Activated CD8-positive, alpha-beta memory T cell treated with anti-CD3 and anti-CD28 coated beads, Interleukin-2, amount 50 U/mL, for 4 hours (primary cell): Measurements from ENCODE around the gene INPP4B.

Source experiments
- DNase-seq: peaks from one replicate; pipeline ENCODE4 v3.0.0-alpha.2; 2020

Gene INPP4B

DNA sequence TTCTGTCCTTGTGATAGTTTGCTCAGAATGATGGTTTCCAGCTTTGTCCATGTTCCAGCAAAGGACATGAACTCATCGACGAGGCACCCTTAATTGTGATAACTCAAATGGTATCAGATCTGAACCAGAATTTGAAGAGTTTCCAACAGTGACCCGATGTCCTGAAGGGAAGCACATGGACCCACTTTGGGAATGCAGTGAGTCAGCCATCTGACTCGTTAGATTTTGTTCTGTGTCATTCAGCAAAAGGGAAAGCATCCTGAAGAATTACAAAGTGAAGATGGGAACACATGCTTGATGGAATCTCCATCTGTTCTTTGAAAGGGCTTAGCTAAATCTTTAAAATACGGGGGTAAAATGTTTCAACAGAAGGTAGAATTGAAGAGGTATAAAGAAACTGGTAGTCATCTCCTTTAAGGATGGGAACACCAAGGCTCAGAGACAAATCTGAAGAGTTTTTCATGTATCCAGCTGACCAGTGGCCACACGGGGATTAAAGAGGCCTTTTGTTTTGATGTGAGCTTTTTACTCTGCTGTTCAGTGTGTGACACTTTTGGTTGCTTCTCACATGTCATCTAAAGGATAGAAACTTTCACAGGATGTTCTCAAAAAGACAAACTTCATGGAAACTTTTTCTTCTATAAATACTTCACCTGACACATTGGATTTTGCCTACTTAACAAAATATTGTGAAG is 393.8 kb downstream of the INPP4B start:
- DNase-seq, result no peak

DNA sequence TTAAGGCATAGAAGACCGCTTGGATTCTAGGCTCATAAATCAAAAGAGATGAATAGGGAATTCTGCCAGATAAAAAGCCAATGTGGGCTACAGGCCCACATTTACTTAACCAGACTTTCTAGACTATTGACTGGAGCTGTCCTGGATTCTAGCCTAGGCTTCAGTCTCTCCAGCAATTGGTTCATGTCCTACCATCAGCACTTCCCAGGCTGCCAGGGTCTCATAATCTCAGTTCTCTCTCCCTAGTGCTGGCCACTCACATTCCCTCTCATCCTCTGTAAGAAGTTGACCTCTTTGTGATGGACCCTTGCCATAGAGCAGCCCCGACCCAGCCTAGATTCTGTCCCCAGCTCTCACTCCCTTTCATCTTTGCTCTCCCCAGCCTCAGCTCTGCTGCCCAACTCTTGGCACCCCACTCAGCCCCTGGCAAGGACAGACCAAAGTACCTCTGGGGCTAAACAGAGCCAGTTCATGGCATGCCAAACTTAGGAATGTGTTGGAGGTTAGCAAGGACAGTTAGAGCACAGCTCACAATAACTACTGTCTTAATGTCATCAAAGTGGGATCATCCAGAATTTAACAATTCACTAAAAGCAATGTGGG is 396.2 kb downstream of the INPP4B start:
- DNase-seq, result no peak

DNA sequence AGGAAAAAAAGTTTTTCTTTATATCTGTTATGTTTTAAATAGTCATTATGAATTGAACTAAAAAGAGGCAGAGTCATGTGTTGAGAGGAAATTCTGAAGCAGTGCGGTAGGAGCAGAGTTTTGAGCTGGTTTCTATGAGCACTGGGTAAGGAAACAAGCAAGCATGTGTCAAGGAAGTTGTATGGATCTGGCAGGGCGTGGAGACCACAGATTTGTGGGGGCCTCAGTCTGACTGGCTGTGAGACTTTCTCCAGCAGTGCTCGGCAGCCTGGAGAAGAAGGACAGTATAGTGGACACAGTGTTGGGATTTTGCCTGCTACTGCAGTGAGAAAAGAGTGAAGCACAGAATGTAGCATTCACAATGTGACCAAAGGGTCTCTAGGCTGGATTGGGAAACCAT is 399.1 kb downstream of the INPP4B start:
- no peak for DNase-seq

DNA sequence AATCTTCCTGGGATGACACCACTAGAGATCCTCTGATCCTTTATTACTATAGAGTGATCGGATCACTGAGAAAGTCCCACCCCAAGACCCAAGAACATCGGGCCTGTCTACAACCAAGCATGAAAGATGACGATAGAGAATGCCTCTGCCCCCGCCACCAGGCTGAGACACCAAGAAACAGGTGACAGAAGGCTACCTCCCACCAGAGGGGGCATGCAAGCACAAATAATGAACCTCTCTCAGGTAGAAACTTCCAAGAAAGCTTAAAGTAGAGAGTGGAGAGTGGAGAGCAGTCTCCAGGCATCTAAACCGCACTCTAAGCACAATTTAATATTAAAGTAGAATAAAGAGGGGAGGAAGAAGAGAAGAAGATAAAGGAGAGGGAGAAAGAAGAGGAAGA is 402.6 kb downstream of the INPP4B start:
- DNase-seq, result no peak

DNA sequence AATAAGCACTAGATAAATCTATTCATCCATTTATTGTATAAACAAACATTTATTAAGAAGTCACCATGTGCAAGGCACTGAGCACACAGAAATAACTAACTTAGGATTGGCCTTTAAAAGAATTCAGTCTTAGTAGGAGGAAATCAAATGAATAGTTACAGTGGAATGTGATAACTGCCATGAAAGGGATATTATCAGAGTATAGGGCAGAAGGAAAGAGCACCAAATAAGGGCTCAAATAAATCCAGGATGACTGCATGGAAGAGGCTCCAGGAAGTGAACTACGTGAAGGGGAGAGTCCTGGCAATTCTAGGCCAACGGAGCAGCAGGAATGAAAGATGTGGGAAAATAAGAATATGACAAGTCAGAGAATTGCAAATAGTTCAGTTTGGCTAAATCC is 406.0 kb downstream of the INPP4B start:
- DNase-seq, result no peak

DNA sequence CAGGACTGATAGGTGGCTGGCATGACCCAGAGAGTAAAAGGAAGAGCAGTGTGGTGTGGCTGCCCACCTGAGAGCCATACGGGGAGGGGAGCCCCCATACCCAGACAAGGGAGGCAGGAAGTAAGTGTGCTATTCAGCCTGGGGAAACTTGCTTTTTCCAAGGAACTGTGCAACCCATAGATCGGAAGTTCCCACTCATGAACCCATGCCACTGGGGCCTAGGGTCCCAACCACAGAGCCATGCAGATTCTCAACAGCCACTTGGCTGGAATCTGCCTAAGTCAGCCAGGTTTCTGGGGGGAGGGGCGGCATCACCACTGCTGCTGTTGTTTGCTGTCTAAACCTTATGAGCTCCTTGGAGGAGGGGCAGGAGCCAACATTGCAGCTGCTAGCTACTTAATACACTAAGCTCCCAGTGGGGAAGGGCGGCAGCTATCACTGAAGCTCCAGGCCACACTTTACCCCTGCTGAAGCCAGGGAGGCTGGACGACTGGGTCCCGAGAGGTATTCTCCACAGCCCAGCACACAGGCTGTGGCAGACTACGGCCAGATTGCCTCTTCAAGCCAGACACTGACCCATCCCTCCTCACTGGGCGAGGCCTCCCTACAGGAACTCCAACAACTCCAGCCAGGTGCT is 410.4 kb downstream of the INPP4B start:
- no peak for DNase-seq

DNA sequence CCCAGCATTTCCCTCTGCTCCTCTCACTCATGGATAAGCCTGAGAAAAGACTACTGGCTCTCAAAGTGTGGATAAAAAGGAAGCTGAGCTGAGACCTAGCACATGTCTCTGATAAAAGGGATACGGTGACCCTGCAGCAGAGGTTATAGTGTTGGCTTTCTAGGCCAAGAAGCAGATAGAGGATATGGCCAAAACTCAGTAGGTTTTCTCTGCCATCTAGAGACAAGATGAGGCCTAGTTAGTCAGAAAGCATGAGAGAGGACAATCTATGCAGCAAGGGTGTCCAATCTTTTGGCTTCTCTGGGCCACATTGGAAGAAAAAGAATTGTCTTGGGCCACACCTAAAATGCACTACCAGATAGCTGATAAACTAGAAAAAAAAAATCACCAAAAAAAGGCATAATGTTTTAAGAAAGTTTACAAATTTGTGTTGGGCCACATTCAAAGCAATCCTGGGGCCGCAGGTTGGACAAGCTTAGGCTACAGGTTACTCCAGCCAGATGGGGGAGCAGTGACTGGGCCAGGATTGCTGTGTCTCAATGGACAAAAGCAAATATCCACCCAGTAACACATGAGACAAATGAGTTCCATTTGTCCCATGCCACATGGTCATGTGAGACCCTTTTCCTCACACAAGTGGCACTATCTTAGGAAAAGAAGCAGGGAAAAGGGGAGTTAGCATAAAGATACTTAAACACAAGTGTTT is 411.4 kb downstream of the INPP4B start:
- no peak for DNase-seq

DNA sequence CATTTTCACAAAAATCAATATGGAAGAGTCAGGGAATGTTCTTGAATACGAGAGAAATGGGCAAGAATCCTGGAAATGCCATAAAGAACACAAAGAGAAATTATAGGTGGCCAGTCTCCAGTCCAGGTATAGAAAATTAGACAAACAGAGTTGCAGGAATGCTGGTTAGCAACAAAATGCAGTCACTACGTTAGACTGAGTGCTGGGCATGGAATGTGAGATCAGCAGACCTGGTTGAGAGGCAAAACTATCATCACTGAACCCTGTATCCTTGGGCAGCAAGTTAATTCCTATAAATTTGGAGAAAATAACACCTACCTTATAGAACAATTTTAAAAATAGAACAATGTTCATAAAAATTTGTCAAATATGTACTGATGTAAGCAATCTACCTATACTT is 417.4 kb downstream of the INPP4B start:
- DNase-seq, result no peak

DNA sequence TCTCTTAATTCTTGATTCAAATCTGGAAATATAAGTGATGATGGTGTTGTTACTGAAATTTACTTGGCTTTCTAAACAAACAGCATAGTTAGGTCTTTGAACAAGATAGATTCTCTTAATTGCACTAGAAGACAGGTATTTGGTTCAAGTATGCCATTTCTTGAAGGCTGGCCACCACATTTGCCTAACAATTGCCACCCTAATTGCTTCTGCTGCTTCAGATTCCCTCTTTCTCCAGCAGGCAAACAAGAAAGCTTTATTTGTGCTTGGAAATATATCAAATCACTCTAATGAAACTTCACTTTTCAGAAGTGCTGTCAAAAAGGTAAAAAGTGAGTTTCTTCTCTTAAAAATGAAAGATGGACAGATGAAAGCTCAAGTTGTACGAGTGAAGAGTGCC is 418.6 kb downstream of the INPP4B start:
- DNase-seq, result no peak

DNA sequence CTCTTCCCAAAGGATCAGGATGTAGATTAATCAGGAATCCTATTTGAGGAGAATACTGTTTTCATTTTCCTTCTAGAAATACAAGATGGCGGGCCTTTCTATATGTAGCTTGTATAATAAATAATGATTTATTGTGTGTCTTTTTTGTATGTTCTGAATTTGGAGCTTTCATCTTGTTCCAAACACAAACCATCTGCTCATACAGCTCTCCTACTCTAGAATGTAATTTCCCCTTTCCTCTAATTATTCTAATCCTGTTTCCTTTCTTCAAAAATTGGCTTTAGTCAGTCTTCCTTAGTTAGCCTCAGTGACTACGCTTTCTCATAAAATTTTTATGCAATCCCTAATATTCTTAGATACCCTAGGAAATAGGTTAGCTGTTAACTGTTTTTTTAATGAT is 422.2 kb downstream of the INPP4B start:
- DNase-seq, result no peak

DNA sequence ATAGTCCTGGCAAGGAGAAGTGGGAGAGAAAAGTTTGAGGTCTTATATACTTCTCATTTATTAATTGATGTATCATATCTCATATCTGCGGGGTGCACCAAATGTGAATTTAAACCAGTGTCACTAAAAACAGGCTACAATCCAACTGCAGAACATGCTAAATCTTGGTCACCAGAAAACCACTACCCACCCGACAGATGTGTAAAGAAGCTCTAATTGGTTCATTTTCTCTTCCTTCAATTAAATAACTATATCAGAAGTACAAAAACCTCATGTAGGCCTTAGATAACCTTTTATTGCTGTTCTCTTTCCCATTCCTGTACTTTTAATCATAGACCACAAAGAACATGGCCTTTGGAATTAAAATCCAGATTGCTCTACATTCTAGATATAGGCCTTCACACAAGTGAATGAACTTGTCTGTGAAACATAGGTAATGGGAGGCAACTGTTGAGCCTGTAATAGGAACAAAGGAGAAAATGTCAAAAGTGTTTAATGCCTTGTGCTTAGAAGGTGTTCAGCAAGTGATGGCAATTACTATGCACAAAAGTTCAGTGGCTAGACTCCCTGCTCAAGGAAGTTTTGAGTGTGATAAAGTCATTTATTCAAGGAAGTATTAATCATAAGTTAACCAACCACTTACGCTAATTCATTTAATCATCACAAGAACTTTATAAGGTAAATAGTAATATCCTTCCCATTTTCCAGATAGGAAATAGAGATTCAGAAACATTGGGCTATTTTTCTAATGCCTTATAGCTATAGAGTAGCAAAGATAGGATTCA is 425.6 kb downstream of the INPP4B start:
- no peak for DNase-seq

DNA sequence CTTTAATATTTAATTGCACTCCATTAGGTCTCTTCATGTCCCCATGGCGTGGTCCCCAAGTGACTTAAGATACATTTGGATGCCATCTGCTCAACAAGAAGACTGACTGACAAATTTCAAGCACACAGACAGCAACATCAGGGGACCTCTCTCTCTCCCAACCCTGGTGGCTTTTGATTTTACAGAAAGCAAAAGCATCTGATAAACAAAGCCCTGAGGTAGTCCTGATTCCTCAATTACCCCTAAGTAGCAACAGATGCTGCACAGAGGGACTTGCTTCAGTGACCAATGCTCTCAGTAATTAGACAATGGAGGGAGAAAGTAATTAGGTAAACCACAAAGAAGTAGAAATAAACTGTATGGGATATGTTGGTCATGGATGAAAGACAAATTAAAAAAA is 426.4 kb downstream of the INPP4B start:
- no peak for DNase-seq

DNA sequence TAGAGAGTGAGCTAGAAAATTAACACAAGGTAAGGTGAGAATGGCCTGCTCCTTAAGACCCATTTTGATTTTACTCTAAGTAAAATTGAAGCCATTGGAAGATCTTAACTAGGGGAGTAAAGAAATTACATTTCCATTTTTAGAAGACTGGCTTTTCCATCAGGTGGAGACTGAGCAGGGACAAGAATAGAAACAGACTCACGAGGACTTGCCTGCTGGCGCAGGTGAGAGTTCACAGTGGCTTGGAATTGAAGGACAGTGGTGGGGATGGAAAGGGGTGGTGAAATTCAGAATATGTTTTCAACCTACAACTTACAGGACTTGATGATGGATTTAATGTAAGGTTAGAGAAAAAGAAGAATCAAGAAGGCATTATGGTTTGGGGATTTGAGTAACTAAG is 427.4 kb downstream of the INPP4B start:
- no peak for DNase-seq

DNA sequence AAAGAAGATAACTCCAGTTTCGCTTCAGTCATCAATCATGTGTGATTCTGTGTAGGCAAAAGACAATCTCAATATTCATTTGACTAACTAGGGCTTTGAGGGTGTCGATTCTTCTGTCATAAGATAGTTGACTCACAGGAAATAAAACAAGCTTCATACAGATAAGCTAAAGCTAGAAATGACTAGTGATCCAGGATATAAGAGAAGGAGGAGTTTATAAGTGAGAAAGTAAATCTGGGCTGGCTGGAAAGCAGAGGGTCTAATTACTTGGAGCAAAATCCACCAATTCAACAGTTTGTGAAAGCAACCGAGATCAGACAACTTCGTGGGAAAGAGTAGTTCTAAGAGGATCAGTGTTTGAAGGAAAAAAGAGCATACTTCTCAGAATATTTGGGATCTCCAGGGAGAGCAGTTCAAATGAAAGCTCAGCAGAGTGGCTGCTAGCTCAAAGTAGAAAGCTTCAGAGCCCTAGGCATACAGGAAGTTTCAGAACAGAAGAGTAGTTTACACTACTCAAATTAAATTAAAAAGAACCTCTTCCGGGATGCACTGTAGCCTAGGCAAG is 429.3 kb downstream of the INPP4B start:
- no peak for DNase-seq

DNA sequence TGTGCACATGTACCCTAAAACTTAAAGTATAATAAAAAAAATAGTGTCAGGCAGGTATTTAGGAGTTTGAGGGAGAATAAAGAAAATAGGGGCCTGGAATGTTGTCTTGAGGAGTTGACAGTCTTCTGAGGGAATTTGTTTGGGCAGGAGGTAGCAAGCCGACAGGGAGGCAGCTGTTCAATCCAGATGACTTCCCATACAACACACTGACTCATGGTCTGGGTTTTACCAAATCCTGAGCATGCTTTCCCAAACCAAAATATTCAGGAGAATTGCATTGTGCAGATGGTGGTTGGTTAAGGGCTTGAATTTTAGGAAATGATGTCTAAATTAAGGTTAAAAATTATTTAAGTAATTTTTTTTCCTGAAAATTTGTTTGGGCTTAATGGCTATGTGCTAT is 430.0 kb downstream of the INPP4B start:
- no peak for DNase-seq

DNA sequence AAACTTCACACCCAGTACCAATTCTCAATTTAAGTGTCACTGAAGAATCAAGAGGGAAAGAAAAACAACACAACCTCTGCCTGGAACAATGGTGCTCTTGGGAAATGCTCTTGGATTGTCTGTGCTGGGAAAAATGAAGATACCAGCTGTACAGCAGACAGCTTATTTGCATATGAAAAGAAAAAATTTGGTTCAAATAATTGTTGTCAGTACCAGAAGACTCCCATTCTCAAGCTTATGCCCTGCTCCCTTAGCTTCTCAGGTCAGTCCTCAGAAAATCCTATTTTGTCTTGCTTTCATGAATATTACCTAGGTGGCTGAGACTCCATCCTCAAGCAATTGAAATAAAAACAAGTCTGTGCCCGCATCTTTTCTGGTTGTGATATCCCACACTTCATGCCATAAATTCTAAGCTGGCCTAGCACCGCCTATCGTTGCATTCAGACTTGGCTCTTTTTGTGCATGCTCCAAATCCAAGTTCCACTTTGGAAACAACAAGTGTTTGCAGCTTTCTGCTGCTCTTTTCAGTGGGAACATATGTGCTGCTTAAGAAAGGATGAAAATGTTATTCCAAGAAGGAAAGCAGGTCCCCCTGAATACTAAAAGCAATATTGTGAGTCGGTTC is 431.6 kb downstream of the INPP4B start:
- DNase-seq, result no peak

DNA sequence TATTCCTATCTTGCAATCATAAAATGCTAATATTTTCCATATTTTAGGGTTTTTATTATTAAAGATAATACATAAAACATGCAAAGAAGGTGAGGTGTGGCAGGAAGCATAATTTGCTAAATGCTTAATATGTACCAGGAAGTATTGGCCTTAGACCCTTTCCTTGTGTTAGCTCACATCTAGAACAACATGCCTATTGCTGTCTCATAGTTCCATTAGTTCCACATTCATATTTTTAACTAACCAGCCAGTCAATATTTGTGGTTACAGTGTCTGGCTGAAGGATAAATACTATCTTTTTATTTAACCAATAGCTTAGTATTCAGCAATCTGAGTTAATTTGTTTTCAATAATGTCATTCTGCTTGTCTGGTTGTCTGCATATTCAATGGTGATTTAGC is 432.6 kb downstream of the INPP4B start:
- DNase-seq, result no peak

DNA sequence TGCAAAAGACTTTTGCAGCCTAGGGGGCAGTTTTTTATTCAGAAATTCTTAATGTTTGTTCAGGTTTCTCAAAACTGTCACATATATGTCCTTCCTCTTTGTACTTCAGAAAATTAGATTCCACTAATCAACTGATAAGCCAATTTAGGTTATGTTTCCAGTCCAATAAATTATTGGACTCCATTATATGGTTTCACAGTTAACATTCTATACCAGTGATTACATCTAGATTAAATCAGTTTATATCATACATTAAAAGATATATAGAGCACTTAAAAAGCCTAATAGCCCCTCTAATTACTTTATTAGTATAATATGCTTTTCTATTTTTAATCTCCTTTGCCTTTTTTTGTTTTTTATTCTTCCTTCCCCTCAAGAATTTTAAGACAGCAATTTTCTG is 434.1 kb downstream of the INPP4B start:
- DNase-seq, result no peak

DNA sequence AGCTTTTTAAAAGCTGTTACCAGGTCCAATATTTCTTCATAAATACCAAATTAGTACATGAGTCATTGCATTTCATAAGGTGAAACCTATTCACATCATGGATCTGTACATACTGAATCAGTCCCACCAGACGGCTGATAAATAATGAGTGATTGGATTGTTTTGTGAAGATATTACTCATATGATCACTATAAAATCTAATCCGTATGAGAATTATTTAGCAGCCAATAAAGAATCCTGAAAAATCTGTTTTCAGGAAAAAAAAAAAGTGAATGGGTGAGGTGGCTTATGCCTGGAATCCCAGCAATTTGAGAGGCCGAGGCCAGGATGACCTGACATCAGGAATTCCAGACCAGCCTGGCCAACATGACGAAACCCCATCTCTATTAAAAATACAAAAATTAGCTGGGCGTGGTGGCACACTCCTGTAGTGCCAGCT is 438.1 kb downstream of the INPP4B start:
- no peak for DNase-seq

DNA sequence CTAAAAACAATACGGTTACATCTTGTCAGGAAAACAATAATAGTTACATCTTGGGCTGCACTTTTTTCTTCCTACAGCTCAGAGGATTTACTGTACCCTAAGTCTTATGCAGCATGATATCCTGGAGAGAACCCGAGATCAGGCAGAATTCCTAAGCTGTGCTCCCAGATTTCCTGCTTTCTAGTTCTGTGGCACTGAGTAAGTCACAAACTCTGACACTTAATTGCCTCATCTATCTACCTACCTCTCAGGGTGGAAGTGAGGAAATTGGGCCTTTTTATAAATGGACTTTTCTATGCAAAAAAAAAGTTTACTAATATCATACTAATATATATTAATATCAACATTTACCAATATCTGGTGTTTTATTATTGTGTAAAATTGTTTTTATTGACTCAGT is 438.5 kb downstream of the INPP4B start:
- DNase-seq, result no peak

DNA sequence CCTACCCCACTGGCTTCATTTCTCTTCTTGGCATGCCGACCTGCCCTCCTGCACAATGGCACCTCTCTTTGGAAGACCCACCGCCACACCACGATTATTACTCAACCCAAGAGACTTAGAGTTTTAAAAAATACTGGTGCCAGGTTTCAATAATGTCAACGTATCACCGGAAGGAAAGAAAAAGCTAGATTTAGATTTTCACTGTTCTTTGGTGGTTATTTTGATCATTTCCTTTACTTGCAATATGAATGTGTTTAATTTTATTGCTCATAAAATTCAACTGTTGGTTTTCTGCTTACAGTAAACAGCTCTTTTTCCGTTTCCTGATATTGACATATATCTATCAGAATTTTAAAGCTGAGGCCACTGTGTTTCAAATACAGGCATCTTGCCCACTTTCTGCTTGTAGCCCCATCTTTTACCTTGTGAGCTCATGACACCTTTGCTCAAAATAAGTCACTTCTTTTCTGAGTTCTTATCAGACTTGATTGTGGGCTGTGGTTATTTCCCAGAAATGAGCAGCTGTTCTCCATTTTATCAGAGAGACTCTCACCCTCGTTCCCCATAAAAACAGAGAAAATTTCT is 439.1 kb downstream of the INPP4B start:
- no peak for DNase-seq

DNA sequence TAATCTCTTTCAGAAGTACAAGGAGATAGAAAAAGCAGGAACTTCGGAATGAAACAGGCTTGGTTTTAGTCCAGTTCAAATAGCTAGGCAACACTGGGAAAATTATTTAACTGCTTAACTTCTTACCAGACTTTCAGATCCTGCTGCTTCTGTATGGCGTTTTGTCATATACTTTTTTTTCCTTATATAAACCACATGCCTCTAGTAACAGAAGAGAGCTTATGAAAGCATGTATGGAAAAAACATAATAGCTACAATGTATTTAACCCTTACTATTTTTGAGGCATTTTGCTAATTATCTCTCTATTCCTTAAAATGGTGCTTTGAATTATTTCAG is 439.6 kb downstream of the INPP4B start:
- DNase-seq, result no peak
